HepG2 (cell line): ENCODE results near the gene NDUFB4. TPM values are rescaled to one million over a fixed set of nuclear protein-coding genes. Genes with fewer than 3 reads are reported as not detected.

Source experiments
- ATAC-seq: fragments of 200-7000 bp; cut with Tn5 transposase; 3 replicates; pipeline ENCODE4 v1.9.1; 2020; ENCODE audit warnings: mild to moderate bottlenecking, moderate library complexity
- BruUV-seq: library from RNA; stranded (reverse); fragments of 400-500 nt; replicated peaks from 2 replicates; lab custom pipeline; 2021; lab: Mats Ljungman, UMichigan
- CTCF ChIA-PET: fragments of 300-600 bp; formaldehyde crosslinking; extraction: SDS; loops from one replicate; lab custom pipeline; 2021; ENCODE audit warnings: low total read pairs, inconsistent platforms, low intra/inter-chr PET ratio; lab: Yijun Ruan, JAX
- POLR2A ChIA-PET: fragments of 350-600 bp; sonication (Branson Sonifier 250); formaldehyde crosslinking; loops from one replicate; lab custom pipeline; 2020; ENCODE audit warnings: antibody characterized with exemption, inconsistent platforms; lab: Yijun Ruan, JAX
- DNase-seq: peaks from one replicate; pipeline ENCODE4 v3.0.0-alpha.2; 2015; ENCODE audit warnings: low spot score
- FAIRE-seq: peaks from 3 replicates; lab custom pipeline; 2011; peaks lifted over from hg19 to GRCh38; lab: Jason Lieb, UNC
- H2AFZ ChIP-seq: one replicate; pipeline ENCODE4 v1.6.1; 2011; ENCODE audit warnings: low read length, inconsistent platforms
- H3K27ac ChIP-seq: fragments of 300-600 bp; 3 replicates; pipeline ENCODE4 v1.8.0; 2011; ENCODE audit warnings: mixed run types, mild to moderate bottlenecking, mixed read lengths, low read length, inconsistent platforms; ENCODE audit not compliant: insufficient read depth; ENCODE audit errors: extremely low read length
- H3K27me3 ChIP-seq, 2 experiments: fragments of 200-600 bp in 1 of 2; 2 replicates in 1 of 2; 3 replicates in 1 of 2; pipeline versions ENCODE4 v1.6.0 to v1.8.0; 2011; ENCODE audit warnings: low read length in 2 of 2, mild to moderate bottlenecking in 2 of 2, moderate library complexity in 2 of 2, inconsistent platforms in 1 of 2; ENCODE audit not compliant: insufficient read depth in 2 of 2, control insufficient read depth in 1 of 2
- H3K36me3 ChIP-seq, 2 experiments: fragments of 200-600 bp in 1 of 2; replicated peaks in 1 of 2; 2 replicates in 1 of 2; 3 replicates in 1 of 2; pipeline versions ENCODE4 v1.5.1 to v1.8.0; 2011; ENCODE audit warnings: low read length in 2 of 2, inconsistent platforms in 1 of 2; ENCODE audit not compliant: insufficient read depth in 2 of 2, control insufficient read depth in 1 of 2
- H3K4me1 ChIP-seq: 2 replicates; pipeline ENCODE4 v1.5.1; 2012; ENCODE audit warnings: low read length, inconsistent platforms; ENCODE audit not compliant: insufficient read depth
- H3K4me2 ChIP-seq: 2 replicates; pipeline ENCODE4 v1.6.0; 2011; ENCODE audit warnings: low read depth, low read length, inconsistent platforms
- H3K4me3 ChIP-seq, 3 experiments: fragments of 200-600 bp in 1 of 3; sonication (generic), shearing (Covaris generic) in 1 of 3; replicated peaks in 1 of 3; 2 replicates each; pipeline ENCODE4 v1.5.1; 2011 to 2016; ENCODE audit warnings: low read length in 3 of 3, inconsistent platforms in 2 of 3, low read depth in 2 of 3, mild to moderate bottlenecking in 2 of 3, control low read depth in 1 of 3, mixed read lengths in 1 of 3; ENCODE audit not compliant: insufficient read depth in 1 of 3
- H3K79me2 ChIP-seq: one replicate; pipeline ENCODE4 v1.6.1; 2011; ENCODE audit warnings: low read length, inconsistent platforms; ENCODE audit not compliant: insufficient read depth
- H3K9ac ChIP-seq: 2 replicates; pipeline ENCODE4 v1.6.0; 2011; ENCODE audit warnings: mild to moderate bottlenecking, low read depth, low read length, inconsistent platforms; ENCODE audit not compliant: insufficient read depth
- H3K9me3 ChIP-seq: 2 replicates; pipeline ENCODE4 v1.5.1; 2012; ENCODE audit warnings: mild to moderate bottlenecking, low read length
- H4K20me1 ChIP-seq: 2 replicates; pipeline ENCODE4 v1.6.0; 2011; ENCODE audit warnings: inconsistent platforms, mild to moderate bottlenecking, low read length, moderate library complexity; ENCODE audit not compliant: insufficient read depth
- HNF4A ChIP-seq: sonication (generic); formaldehyde crosslinking; IDR thresholded peaks from 2 replicates; pipeline ENCODE4 v1.4.0; 2020; ENCODE audit warnings: missing genetic modification reagents
- MIER2 ChIP-seq: IDR thresholded peaks from 2 replicates; pipeline ENCODE4 v1.6.1; 2016; ENCODE audit warnings: missing biosample characterization, missing genetic modification reagents
- ZMAT3 ChIP-seq: sonication (generic); formaldehyde crosslinking; conservative IDR thresholded peaks from 2 replicates; pipeline ENCODE4 v1.7.0; 2021; ENCODE audit warnings: missing genetic modification reagents
- ZNF33A ChIP-seq: sonication (generic); formaldehyde crosslinking; IDR thresholded peaks from 2 replicates; pipeline ENCODE4 v1.5.1; 2020; ENCODE audit warnings: missing genetic modification reagents, mild to moderate bottlenecking, moderate library complexity, borderline replicate concordance
- ZSCAN22 ChIP-seq: sonication (generic); formaldehyde crosslinking; IDR thresholded peaks from 2 replicates; pipeline ENCODE4 v1.4.0; 2020; ENCODE audit warnings: mild to moderate bottlenecking, missing genetic modification reagents
- ZSCAN29 ChIP-seq: sonication (generic); formaldehyde crosslinking; conservative IDR thresholded peaks from 2 replicates; pipeline ENCODE4 v1.4.0; 2020; ENCODE audit warnings: mild to moderate bottlenecking, missing genetic modification reagents
- WGBS: methylation state at CpG from one replicate; pipeline ENCODE4 v1.1.6; 2017; ENCODE audit warnings: low lambda C conversion rate; 5-methylcytosine and 5-hydroxymethylcytosine counted together
- in situ Hi-C: cut with HindIII; loops from 2 replicates; pipeline ENCODE4 v1.10.0; 2017; ENCODE audit warnings: low pct_unique_long_range_greater_than_20kb; ENCODE audit not compliant: extremely low pct_ligation_motif_present
- intact Hi-C: fragments of 100-400 bp; cut with micrococcal nuclease; formaldehyde crosslinking; loops from one replicate; pipeline ENCODE4 v1.10.0; 2022; ENCODE audit not compliant: unreplicated experiment
- polyA plus RNA-seq, 8 experiments: library from polyadenylated mRNA; depleted of rRNA in 3 of 8; stranded (reverse) in 7 of 8; unstranded in 1 of 8; fragments of >200 nt; fragmentation: Illumina TruSeq in 4 of 8; extraction: Trizol in 4 of 8; gene quantifications; 2 replicates each; pipeline versions ENCODE4 v1.2.1 to v1.2.3, GENCODE V29; 2011 to 2016; ENCODE audit warnings: low read depth in 4 of 8, missing spikeins in 1 of 8, mixed read lengths in 1 of 8; ENCODE audit not compliant: insufficient read depth in 1 of 8
- total RNA-seq, 5 experiments: library from RNA; depleted of rRNA; stranded (reverse); fragments of >200 nt; fragmentation: Illumina TruSeq; extraction: Trizol; gene quantifications; 2 replicates each; pipeline ENCODE4 v1.2.3, GENCODE V29; 2016; ENCODE audit warnings: low read depth in 1 of 5

Gene NDUFB4
- total and polyA plus RNA-seq, 2 of the 13 experiments (the other 11 are each of a cell fraction or from before 2014, with no cell fraction given): 115 to 116 TPM

DNA sequence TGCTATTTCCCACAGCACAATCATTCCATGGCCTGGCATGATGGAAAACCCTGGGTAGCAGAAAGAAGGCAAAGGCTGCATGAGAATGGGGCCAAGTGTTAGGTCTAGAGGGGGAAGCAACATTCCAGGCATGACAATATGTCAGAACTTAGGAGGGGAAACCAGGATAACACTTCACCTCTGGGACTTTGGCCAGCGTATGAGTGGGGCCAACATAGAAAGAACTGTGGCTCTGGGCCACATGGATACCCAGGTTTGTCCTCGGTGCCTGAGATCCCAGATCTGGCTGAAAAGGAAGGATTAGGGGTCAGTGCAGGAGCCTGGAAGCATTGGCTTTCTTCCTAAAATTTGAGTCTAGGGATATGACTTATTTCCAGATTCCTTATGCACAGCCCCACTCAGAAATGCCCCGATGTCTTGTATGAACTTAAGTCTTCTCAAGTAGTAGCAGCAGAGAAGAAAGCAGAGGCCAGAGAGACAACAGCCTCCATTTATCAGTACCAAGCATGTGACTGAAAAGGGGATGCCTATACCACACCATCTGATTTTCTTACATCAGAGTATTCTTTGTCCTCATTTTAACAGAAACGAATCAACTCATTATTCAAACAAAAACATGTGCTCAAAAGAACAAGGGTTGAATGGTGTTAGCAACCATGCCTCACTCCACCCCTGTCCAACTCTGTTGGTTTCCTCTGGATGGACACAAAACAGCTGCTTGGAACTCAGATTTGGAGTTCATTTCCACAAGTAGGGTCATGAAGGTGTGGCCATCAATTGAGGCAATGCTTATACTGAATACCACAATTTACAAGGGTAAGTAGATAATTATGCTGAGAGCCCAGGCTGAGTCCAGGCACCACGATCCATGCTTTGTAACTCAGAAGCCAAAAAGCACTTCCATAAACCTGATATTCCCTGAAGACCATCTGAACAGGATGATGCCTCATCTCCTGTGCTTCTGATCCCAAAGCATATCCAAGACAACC, 43.7 kb upstream of the NDUFB4 start:
- Histone ChIP-seq H4K20me1 (no peaks in the 10 kb centered on the region), H3K36me3 (no peaks in the 10 kb centered on the region), H3K4me1 (peaks cover 15% of the 10 kb centered on the region), H3K9me3 (no peaks in the 10 kb centered on the region), H3K27me3 (peaks cover 0 to 2% of the 10 kb centered on the region in 2 experiments; a peak in 1 of 5 replicates), H3K79me2 (no peaks in the 10 kb centered on the region), H3K4me3 (no peak overlapping the region), H3K9ac (no peak overlapping the region), H2AFZ (no peak overlapping the region), H3K27ac (no peak overlapping the region), H3K4me2 (no peak overlapping the region)
- in situ Hi-C loops: no loop called here
- 4% methylated on average over 4 of the region's 5 CpGs for WGBS
- ChIA-PET POLR2A (no interaction called here), CTCF (no interaction called here)
- no peak for DNase-seq
- ATAC-seq: no peak
- TF ChIP-seq HNF4A (CRISPR knock-in tag) (no peak), ZMAT3 (CRISPR knock-in tag) (no peak), ZSCAN29 (no peak), ZSCAN22 (CRISPR knock-in tag) (no peak), MIER2 (CRISPR knock-in tag) (no peak), ZNF33A (CRISPR knock-in tag) (no peak)
- no peak for FAIRE-seq
- intact Hi-C loops: no loop called here
- BruUV-seq: no TSS peak
